ENCODE measurements around the gene HENMT1.
A peak's percentile ranks its signal among the peaks of the same experiment; 100 is the strongest.

DNA sequence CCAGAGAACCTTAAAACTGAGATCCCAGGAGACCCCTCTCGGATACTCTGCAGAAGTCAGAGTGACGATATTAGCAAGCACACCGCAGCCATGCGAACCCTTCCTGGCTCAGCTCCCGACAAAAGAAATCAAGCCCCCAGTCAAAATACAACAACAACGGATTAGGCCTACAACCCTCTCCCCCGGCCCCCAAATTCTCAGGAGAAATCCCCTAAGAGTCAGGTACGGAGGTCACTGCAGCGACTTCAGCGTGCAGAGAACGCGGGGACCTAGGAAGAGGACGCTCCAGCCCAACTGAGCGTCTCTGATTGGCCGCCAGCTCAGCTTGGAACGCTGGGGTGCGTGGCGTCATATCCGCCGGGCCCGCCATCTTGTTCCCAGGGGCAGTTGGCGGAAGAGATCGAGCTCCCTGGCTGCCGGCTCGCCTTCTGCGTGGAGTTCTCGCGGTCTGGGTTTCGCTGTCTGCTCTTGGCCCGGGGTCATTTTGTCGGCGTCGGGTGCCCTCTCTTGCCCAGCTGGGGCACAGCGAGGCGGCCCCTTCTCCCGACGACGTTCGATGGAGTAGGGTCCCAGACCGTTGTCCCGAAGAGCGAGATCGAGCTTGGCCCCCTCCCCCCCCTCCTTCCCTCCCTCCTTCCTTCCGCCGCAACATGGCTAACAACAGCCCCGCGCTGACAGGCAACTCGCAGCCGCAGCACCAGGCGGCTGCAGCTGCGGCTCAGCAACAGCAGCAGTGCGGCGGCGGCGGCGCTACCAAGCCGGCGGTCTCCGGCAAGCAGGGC is 31.2 kb upstream of the HENMT1 start, which contains the start of gene PRPF38B:
- TF ChIP-seq ELF4 (CRISPR knock-in tag; IDR thresholded peaks at IDR 0.05), result no peak; the same call in 1 of the 2 replicates
- TF ChIP-seq CTCF (IDR thresholded peaks at IDR 0.05 in 2 of 3, conservative IDR thresholded peaks at IDR 0.05 in 1 of 3; ENCODE audit: insufficient read depth in 2 of 3, low read depth in 1 of 3, low read length in 3 of 3), result no peak
- TF ChIP-seq KLF16 (IDR thresholded peaks at IDR 0.05), result no peak
- TF ChIP-seq KAT2B (IDR thresholded peaks at IDR 0.05; ENCODE audit: low read depth, low read length), result no peak
- no peak; the same call in 1 of the 2 replicates for TF ChIP-seq SOX6 (IDR thresholded peaks at IDR 0.05)
- peak in 1 of 2 experiments; percentile 80; a peak in 2 of 4 replicates for TF ChIP-seq HDAC1 (IDR thresholded peaks at IDR 0.05)
- TF ChIP-seq CAMTA2 (CRISPR knock-in tag; conservative IDR thresholded peaks at IDR 0.05), result 0 out of 2 replicates have a peak, but pooled peaks have one; percentile 65
- TF ChIP-seq ZFX (CRISPR knock-in tag; IDR thresholded peaks at IDR 0.05), result peak; percentile 77; the same call in 1 of the 2 replicates
- TF ChIP-seq TBL1XR1 (IDR thresholded peaks at IDR 0.05; ENCODE audit: low read length in 2 of 2), result peak in 1 of 2 experiments; percentile 18; a peak in 1 of 4 replicates
- TF ChIP-seq KLF1 (tag; IDR thresholded peaks at IDR 0.05), result peak; percentile 52; the same call in 1 of the 2 replicates
- no peak for TF ChIP-seq RFX5 (IDR thresholded peaks at IDR 0.05; ENCODE audit: low read depth, low read length)
- peak; percentile 15 to 84; a peak in 2 of 4 replicates for TF ChIP-seq SIN3A (IDR thresholded peaks at IDR 0.05; ENCODE audit: borderline replicate concordance in 2 of 2, control insufficient read depth in 1 of 2, low read depth in 2 of 2, low read length in 2 of 2)
- TF ChIP-seq PHF8 (IDR thresholded peaks at IDR 0.05; ENCODE audit: borderline replicate concordance, low read length), result peak; percentile 98
